K562 (cell line): Measurements from ENCODE around the gene IRAK2. TPM values are rescaled to one million over a fixed set of nuclear protein-coding genes. Genes with fewer than 3 reads are reported as not detected.

Experiments used
- HLTF ChIP-seq: fragments of 450-650 bp; IDR thresholded peaks from 2 replicates; pipeline ENCODE4 v1.6.1; 2016
- JUNB ChIP-seq: fragments of 450-650 bp; formaldehyde crosslinking; conservative IDR thresholded peaks from 2 replicates; pipeline ENCODE4 v1.4.0; 2020; ENCODE audit warnings: mild to moderate bottlenecking
- NCOA2 ChIP-seq, 2 experiments: fragments of 450-650 bp; IDR thresholded peaks; 2 replicates each; pipeline ENCODE4 v1.6.1; 2018; ENCODE audit warnings: mild to moderate bottlenecking in 2 of 2, moderate library complexity in 1 of 2; ENCODE audit not compliant: partially characterized antibody in 2 of 2
- ZNF24 ChIP-seq: fragments of 450-650 bp; IDR thresholded peaks from 2 replicates; pipeline ENCODE4 v1.6.1; 2016
- polyA plus RNA-seq, 8 experiments: library from polyadenylated mRNA; depleted of rRNA in 4 of 8; stranded (reverse) in 5 of 8; unstranded in 3 of 8; fragments of >200 nt; fragmentation: Nextera tagmentation in 2 of 8; fragmentation: Illumina TruSeq in 1 of 8; extraction: Ambion mirVana in 2 of 8; extraction: Trizol in 1 of 8; gene quantifications; 2 replicates each; pipeline versions ENCODE4 v1.2.1 to v1.2.3, GENCODE V29; 2011 to 2014; ENCODE audit warnings: inconsistent platforms in 1 of 8, missing spikeins in 1 of 8
- total RNA-seq, 7 experiments: library from RNA; depleted of rRNA in 6 of 7; stranded (reverse); fragments of >200 nt in 6 of 7; fragmentation: Illumina TruSeq in 2 of 7; extraction: Trizol in 2 of 7; gene quantifications; 2 replicates each; pipeline versions ENCODE4 v1.2.1 to v1.2.3, GENCODE V29; 2011 to 2021; ENCODE audit warnings: low replicate concordance in 1 of 7
- TF ChIP-seq, protein P1 (sequence below), 2 experiments: fragments of 450-650 bp; IDR thresholded peaks; 2 replicates each; pipeline ENCODE4 v1.6.1; 2016; ENCODE audit warnings: mild to moderate bottlenecking in 2 of 2, borderline replicate concordance in 1 of 2, low read depth in 1 of 2, moderate library complexity in 1 of 2
- TF ChIP-seq, protein P2 (sequence below): fragments of 250-450 bp; sonication (Bioruptor Pico); IDR thresholded peaks from 2 replicates; pipeline ENCODE4 v1.8.0; 2021; ENCODE audit warnings: mild to moderate bottlenecking, moderate library complexity
- TF ChIP-seq, protein P3 (sequence below), 2 experiments: fragments of 450-650 bp; formaldehyde crosslinking in 1 of 2; IDR thresholded peaks; 2 replicates each; pipeline versions ENCODE4 v1.4.0 to v1.6.1; 2014 to 2020; ENCODE audit warnings: mild to moderate bottlenecking in 2 of 2, borderline replicate concordance in 1 of 2, low read depth in 1 of 2

Gene IRAK2
- total and polyA plus RNA-seq, 9 of the 15 experiments (the other 6 are each of a cell fraction or from before 2014, with no cell fraction given), result 0.42 to 4.4 (median 2.7) TPM

DNA sequence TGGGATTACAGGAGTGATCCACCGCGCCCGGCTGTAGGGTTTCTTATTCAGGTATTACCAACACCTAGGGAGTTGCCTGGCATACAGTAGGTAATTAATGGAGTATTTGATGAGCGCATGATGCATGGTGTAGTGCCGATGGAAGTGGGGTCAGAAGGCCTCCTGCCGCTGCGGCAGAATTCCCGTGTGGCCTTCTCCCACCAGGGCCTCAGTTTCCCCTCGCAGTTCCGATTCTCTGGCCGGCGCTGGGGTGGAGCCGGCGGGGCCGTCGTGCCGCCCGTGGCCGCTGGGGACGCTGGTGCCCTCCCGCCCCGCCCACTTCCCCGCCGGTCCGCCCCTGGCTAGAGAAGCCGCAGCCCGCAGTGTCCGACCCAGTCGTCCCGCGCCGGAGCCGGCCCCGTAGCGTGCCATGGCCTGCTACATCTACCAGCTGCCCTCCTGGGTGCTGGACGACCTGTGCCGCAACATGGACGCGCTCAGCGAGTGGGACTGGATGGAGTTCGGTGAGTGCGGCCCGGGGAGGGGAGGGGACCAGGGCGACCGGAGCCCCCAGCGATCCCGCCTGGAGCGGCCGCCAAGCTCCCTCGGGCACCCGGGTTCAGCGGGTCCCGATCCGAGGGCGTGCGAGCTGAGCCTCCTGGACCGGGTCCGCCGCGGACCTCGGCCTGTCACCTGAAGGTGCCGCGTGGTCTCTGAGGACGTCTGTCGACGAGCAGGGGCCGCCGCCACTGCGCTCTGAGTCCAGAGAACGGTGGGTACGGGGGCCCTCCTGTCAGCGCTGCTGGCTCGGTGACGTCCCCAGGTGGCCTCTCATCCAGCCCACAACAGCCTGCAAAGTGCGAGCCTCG is at the start of gene IRAK2 (continued):
- TF ChIP-seq, protein P1, sequence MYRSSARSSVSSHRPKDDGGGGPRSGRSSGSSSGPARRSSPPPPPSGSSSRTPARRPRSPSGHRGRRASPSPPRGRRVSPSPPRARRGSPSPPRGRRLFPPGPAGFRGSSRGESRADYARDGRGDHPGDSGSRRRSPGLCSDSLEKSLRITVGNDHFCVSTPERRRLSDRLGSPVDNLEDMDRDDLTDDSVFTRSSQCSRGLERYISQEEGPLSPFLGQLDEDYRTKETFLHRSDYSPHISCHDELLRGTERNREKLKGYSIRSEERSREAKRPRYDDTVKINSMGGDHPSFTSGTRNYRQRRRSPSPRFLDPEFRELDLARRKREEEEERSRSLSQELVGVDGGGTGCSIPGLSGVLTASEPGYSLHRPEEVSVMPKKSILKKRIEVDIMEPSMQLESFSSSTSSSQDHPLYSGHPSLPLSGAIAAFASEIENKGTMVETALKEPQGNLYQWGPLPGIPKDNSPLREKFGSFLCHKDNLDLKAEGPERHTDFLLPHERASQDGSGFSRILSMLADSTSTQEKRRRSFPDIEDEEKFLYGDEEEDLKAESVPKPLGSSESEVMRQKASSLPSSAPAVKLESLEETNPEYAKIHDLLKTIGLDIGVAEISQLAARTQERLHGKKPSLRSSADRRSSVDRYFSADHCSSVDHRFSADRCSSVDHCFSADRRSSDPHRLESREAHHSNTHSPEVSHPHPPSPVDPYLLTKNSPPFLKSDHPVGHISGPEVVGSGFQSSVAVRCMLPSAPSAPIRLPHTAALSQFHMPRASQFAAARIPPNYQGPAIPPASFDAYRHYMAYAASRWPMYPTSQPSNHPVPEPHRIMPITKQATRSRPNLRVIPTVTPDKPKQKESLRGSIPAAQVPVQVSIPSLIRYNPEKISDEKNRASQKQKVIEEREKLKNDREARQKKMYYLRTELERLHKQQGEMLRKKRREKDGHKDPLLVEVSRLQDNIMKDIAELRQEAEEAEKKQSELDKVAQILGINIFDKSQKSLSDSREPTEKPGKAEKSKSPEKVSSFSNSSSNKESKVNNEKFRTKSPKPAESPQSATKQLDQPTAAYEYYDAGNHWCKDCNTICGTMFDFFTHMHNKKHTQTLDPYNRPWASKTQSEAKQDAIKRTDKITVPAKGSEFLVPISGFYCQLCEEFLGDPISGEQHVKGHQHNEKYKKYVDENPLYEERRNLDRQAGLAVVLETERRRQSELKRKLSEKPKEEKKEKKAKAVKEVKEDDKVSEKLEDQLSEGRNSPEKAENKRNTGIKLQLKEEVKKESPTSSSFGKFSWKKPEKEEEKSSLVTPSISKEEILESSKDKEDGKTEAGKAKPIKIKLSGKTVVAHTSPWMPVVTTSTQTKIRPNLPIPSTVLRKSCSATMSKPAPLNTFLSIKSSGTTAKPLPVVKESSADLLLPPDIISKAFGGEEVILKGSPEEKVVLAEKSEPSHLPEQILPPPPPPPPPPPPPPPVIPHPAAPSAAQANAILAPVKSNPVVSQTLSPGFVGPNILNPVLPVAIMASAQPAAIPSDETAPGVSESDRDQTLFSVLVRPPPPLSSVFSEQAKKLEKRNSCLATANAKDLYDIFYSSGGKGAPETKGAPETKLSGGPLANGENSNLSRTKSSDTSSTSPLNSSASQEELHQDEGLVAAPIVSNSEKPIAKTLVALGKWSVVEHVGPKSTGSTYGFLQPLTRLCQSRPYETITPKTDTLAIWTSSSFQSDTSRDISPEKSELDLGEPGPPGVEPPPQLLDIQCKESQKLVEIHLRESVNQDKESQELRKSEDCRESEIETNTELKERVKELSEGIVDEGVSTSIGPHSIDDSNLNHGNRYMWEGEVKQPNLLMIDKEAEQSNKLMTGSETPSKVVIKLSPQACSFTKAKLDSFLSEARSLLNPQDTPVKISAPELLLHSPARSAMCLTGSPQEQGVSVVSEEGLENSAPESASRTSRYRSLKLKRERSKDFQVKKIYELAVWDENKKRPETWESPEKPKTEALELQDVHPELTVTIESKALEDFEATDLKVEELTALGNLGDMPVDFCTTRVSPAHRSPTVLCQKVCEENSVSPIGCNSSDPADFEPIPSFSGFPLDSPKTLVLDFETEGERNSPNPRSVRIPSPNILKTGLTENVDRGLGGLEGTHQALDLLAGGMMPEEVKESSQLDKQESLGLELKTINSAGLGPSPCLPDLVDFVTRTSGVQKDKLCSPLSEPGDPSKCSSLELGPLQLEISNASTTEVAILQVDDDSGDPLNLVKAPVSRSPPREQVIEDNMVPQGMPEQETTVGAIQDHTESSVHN (IDR thresholded peaks at IDR 0.05; ENCODE audit: borderline replicate concordance in 1 of 2, low read depth in 1 of 2), result no peak
- TF ChIP-seq NCOA2 (IDR thresholded peaks at IDR 0.05; ENCODE audit: partially characterized antibody in 2 of 2) (no peak), ZNF24 (no peak), HLTF (0 out of 2 replicates have a peak, but pooled peaks have one; percentile 15), JUNB (CRISPR knock-in tag) (no peak)
- TF ChIP-seq, protein P2, sequence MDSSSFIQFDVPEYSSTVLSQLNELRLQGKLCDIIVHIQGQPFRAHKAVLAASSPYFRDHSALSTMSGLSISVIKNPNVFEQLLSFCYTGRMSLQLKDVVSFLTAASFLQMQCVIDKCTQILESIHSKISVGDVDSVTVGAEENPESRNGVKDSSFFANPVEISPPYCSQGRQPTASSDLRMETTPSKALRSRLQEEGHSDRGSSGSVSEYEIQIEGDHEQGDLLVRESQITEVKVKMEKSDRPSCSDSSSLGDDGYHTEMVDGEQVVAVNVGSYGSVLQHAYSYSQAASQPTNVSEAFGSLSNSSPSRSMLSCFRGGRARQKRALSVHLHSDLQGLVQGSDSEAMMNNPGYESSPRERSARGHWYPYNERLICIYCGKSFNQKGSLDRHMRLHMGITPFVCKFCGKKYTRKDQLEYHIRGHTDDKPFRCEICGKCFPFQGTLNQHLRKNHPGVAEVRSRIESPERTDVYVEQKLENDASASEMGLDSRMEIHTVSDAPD (CRISPR knock-in tag), result no peak
- TF ChIP-seq, protein P3, sequence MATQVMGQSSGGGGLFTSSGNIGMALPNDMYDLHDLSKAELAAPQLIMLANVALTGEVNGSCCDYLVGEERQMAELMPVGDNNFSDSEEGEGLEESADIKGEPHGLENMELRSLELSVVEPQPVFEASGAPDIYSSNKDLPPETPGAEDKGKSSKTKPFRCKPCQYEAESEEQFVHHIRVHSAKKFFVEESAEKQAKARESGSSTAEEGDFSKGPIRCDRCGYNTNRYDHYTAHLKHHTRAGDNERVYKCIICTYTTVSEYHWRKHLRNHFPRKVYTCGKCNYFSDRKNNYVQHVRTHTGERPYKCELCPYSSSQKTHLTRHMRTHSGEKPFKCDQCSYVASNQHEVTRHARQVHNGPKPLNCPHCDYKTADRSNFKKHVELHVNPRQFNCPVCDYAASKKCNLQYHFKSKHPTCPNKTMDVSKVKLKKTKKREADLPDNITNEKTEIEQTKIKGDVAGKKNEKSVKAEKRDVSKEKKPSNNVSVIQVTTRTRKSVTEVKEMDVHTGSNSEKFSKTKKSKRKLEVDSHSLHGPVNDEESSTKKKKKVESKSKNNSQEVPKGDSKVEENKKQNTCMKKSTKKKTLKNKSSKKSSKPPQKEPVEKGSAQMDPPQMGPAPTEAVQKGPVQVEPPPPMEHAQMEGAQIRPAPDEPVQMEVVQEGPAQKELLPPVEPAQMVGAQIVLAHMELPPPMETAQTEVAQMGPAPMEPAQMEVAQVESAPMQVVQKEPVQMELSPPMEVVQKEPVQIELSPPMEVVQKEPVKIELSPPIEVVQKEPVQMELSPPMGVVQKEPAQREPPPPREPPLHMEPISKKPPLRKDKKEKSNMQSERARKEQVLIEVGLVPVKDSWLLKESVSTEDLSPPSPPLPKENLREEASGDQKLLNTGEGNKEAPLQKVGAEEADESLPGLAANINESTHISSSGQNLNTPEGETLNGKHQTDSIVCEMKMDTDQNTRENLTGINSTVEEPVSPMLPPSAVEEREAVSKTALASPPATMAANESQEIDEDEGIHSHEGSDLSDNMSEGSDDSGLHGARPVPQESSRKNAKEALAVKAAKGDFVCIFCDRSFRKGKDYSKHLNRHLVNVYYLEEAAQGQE (IDR thresholded peaks at IDR 0.05; ENCODE audit: borderline replicate concordance), result 0 out of 2 replicates have a peak, but pooled peaks have one; percentile 6
- TF ChIP-seq, protein P3 (CRISPR knock-in tag; IDR thresholded peaks at IDR 0.05; ENCODE audit: low read depth), result peak; percentile 80; the same call in 1 of the 2 replicates
